ENCODE data around the gene TAF13. TPM values are rescaled to one million over a fixed set of nuclear protein-coding genes. Genes with fewer than 3 reads are reported as not detected.

Gene TAF13, protein sequence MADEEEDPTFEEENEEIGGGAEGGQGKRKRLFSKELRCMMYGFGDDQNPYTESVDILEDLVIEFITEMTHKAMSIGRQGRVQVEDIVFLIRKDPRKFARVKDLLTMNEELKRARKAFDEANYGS
- 49.5 TPM for polyA plus RNA-seq (ENCODE audit: insufficient read length)
- long read RNA-seq, donor 1, partial matches to known transcripts: 0 of 1 reads
- long read RNA-seq, donor 1, other reads (novel, unspliced or antisense): 0 of 1 reads
- long read RNA-seq, donor 2, partial matches to known transcripts: 11 of 13 reads
- long read RNA-seq, donor 2, other reads (novel, unspliced or antisense): 0 of 13 reads
- long read RNA-seq, donor 3, partial matches to known transcripts: 16 of 17 reads
- long read RNA-seq, donor 3, other reads (novel, unspliced or antisense): 0 of 17 reads
- long read RNA-seq, donor 4, partial matches to known transcripts: 0 of 1 reads
- long read RNA-seq, donor 4, other reads (novel, unspliced or antisense): 0 of 1 reads
- long read RNA-seq, donor 5, partial matches to known transcripts: 0 of 2 reads
- long read RNA-seq, donor 5, other reads (novel, unspliced or antisense): 0 of 2 reads
- long read RNA-seq, donor 6, partial matches to known transcripts: 0 of 2 reads
- long read RNA-seq, donor 6, other reads (novel, unspliced or antisense): 0 of 2 reads
- long read RNA-seq, donor 7, partial matches to known transcripts: 0 of 3 reads
- long read RNA-seq, donor 7, other reads (novel, unspliced or antisense): 0 of 3 reads
- long read RNA-seq, donor 8, partial matches to known transcripts: 0 of 1 reads
- long read RNA-seq, donor 8, other reads (novel, unspliced or antisense): 0 of 1 reads

DNA sequence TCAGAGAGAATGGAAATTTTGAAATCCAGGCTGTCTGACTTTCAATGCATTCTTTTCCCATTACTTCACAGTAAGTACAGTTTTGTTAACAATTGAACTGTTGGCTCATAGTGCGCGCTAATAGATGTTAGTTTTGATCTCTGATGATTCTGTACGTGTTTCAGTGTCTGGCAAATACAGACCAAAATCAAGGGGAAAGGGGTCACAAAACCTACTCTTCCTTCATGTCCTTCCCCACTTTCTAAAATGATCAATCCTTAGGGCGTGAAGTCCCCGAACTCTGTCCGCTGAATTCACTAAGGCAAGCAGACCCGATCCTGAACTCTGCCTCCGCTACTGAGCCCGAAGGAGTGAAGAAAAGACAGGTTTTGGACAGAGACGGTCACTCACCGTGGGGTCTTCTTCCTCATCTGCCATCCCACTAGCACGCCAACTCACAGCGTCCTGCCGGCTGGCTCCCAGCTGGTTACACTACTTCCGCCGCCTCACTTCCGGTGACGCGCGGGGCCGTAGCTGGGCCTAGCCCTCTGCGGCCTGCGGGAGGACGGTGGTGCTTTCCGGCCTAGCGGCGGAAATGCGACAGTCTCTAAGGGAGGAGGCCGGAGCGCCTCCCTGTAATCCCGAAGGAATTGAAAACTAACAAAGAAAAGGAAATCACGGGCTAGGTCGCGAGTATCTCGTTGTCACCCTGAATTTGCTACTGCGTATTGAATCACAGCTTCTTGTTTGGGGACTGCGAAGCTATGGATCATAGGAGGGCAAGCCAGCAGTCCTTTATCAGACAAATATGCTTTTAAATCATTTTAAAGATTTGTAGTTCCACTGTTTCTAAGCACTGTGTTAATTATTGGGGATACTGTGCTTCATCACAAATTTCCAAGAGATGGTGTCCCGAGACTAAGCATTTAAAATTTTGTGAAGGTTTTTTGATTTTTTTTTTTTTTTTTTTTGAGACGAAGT, at the start of gene TAF13:
Gene TAF13, minus strand, starts transcription at position 473 of the 960 bp plus-strand sequence. Its CDS starts 56 bp downstream, at position 417.
- DNase-seq: peak; percentile 92

DNA sequence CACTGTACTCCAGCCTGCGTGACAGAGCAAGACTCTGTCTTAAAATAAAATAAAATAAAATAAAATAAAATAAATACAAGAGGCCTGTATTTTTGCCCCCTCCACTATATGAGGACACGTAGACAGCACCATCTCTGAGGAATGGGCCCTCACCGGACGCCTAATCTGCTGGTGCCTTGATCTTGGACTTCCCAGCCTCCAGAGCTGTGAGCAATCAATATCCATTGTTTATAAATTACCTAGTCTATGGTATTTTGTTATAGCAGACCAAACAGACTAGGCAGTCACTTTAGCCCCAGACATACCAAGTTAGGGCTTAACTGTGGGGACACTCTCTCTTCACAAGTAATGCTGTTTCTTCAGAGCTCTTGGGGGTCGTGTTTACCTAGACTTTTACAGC, 44.6 kb upstream of the TAF13 start:
- DNase-seq: no peak

DNA sequence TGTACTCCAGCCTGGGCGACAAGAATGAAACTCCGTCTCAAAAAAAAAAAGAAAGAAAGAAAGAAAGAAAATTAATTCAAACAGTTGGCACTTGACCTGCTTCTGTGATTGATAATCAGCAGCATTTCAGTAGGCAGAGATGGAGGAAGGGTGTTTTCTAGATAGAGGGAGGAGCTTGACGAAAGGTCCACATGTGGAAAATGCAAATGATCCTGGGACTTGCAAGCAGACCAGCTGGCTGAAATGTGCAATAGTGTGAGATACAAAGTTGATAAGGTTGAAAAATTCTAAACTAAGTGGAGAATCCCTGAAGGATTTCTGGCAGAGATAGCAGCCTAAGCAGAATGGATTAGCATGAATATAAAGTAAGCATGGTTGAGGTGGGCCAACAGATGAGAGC, 42.3 kb upstream of the TAF13 start:
- DNase-seq: no peak

DNA sequence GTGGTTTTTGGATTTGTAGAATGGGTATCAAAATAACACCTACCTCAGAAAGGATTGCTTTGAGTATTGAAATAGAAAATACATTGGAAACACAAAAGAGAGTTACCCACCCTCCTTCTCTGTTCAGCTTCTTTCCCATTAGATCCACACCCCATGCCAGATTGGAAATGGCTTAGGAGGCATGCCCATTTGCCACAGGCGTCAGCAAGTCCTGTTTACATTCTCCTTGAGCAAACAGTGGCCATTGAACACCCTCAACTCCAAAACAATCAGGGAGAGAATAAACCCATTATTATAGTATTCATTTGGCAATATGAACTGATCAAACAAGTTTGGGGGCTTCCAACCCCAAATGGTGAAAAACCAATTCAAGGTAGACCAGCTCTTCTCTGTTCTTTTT, 40.5 kb upstream of the TAF13 start:
- DNase-seq: no peak

DNA sequence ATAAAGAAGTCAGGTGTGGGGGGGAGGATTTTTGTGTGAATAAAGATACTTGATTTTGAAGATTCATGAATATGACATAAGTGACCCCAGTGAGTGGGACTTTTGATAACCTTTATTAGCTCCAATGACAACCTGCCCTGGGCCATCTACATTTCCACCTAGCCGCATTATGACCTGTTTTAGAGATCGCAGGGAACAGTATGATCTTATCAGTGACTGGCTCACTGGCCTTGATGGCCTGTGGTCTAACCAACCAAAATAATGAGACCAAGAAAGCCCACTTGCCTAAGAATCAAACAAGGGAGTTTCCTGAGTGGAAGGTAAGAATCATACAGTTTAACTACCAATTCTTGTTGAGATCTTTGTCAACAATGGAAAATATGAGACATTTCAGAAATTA, 39.9 kb upstream of the TAF13 start:
- no peak for DNase-seq

DNA sequence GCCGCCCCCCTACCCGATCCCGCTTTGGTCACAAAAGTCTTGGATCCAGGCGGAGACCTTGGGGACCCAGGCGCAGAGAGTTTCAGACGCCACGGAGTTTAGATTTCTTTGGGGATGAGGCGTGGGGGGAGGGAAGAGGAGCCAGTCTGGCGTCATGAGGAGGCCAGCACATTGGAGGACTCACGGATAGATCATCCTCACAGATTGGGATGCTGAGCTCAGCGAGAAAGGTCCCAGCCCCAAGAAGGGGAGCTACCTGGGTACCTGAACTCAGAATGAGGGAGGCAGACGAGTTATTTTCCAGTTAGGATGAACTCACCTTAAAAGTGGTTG, 38.5 kb upstream of the TAF13 start:
- DNase-seq: no peak

DNA sequence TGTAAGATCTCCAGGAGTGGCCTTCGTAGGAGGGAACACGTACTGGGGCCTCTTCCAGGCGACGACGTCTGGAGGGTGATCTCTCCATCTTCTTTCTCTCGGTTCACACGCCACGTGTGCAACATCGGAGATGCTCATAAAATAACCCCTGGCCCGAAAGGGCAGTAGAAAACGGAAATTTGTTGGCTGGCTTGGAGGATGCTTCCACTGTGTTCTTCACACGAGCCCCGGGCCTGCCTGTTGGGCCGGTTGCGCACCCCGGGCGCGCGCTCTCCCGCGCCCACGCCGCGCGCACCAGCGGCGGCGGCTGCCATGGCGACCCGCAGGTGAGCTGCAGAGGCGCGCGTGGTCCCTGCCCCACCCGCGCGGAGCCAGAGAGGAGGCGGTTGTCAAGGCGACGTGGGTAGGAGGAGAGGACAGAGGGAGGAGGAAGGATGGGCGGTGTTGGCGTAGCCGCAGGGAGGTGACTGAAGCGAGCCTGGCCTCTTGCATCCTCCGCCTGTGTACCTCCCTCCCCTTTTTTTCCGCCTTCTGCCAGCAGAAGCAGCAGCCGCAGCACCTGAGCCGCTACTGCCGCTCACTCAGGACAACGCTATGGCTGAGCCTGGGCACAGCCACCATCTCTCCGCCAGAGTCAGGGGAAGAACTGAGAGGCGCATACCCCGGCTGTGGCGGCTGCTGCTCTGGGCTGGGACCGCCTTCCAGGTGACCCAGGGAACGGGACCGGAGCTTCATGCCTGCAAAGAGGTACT, 38.0 kb upstream of the TAF13 start, which contains the start of gene ELAPOR1:
Gene ELAPOR1, plus strand, starts transcription at position 526 of the 752 bp plus-strand sequence. Its CDS starts 69 bp downstream, at position 595.
- no peak for DNase-seq

DNA sequence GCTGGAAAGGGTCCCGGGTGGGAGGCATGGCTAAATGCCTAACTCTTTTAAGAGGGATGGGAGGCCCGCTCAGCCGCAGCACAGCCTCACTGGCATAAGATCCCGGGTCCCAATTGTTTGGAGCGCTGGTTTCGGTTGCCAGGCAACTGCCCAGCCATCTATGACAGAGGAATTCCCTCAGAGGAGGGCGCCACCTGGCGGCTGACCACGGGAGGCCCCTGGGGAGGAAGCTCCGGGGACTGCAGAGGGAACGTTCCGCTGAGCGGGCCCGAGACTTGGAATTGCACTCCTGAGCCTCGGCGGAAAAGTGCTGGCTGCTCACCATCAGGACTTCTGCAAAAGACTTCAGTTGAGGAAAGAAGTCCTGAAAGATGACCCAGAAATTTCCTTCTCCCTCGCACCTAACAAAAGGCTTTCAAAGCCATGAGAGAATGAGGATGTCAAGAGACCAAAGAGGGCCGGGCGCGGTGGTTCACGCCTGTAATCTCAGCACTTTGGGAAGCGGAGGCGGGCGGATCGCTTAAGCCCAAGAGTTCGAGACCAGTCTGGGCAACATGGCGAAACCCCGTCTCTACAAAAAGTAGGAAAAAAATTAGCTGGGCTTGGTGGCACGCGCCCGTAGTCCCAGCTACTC, 37.0 kb upstream of the TAF13 start:
- DNase-seq: peak; percentile 95

DNA sequence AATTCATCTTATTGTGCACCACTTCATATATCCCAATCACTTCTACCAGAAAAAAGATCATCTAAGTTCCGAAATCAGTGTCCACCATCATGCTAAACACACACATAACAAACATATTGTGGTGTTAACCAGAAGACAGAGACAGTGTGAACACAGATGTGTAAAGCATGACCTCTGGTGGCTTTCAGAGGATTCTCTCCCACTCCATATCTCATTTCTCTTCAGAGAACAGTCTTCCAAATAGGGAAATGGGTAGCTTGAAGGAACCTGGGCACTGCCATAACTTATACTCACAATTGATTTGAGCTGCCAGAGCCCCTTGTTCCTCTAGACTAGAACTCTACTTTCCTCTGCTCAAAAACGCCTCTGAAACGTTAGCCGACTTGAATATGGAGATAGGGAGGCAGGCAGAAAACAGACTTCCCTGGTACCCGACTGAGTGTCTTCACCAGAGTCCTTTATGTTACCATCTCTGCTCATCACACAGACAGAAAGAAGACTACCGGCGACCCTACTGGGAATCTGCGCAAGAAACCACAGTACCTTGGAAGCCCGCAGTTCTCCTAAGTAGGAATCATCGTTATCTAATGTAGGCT, 36.4 kb upstream of the TAF13 start:
- no peak for DNase-seq

DNA sequence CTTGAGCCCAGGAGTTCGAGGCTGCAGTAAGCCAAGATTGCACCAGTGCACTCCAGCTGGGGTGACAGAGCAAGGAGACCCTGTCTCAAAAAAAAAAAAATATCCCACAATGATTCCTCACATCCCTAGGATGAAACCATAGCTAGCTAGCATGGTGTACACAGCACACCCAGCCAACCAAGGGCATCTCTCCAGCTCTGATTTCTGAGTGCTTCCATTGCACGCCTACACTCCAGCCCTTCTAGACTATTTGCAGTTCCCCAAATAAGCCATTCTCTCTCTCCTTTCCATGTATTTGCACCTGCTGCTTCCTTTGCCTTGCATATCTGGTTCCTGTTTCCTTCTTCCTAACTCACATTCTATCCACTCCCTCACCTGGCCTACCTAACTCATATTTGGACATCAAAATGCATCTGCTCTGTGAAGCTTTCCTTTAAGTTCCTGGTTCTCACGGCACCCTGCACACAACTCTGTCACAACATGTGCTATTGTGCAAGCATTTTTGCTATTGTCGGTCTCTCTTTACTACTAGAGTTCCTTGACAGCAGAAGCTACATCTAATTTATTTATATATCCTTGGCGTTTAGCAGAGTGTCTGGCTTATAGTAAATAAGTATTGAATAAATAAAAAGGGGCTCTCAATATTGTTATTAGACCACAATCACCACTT, 35.7 kb upstream of the TAF13 start:
- DNase-seq: no peak

DNA sequence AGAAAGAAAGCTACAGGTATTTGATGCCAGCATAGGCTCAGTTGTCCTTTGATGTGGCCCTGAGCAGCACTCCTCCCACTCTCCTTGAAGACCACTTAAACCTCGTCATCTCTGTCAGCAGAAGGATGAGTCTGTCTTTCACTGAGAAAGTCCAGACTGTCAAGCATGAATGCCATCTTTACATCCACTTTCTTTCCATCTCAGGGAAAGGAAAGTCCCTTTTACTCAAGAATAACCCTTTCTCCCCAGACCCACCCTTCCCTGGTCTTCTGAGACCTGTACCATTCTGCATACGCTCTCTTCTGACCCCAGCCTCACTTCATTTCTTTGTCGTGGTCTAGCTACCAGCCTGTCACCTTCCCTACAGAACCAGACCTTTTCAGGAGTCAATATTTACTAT, 34.1 kb upstream of the TAF13 start:
- DNase-seq: no peak

DNA sequence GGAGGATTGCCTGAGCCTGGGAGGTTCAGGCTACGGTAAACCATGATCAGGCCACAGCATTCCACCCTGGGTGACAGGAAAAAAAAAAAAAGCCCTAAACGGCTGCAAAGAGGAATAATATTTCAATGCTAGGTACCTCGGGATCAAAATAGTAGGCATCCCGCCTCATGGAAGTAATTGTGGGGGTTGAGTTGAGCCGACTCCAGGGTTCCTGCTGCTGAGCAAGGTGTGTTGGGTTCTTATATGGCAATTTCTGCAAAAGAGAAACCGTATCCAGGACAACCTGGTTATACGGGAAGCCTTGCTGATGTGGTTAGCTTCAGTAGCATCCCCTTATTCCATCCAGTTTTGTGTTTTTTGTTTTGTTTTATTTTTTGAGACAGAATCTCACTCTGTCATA, 32.0 kb upstream of the TAF13 start:
- DNase-seq: no peak

DNA sequence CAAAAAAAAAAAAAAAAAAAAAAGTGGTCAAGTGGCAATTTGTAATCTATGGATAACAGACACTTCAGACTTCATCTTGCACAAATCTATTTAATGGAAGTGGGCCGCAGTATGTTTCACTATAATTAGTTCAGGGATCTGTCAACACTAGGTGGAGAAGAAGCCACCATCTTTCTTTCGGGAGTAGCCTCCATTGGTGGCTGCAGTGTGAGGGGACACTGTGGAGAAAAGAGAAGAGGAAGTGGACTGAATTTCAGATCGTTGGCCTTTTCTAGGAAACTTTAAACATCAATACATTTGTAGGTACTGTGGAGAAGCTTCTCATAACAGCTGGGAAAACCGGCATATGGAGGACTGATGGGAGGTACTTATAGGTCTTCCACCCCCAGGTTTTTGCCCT, 30.1 kb upstream of the TAF13 start:
- no peak for DNase-seq

DNA sequence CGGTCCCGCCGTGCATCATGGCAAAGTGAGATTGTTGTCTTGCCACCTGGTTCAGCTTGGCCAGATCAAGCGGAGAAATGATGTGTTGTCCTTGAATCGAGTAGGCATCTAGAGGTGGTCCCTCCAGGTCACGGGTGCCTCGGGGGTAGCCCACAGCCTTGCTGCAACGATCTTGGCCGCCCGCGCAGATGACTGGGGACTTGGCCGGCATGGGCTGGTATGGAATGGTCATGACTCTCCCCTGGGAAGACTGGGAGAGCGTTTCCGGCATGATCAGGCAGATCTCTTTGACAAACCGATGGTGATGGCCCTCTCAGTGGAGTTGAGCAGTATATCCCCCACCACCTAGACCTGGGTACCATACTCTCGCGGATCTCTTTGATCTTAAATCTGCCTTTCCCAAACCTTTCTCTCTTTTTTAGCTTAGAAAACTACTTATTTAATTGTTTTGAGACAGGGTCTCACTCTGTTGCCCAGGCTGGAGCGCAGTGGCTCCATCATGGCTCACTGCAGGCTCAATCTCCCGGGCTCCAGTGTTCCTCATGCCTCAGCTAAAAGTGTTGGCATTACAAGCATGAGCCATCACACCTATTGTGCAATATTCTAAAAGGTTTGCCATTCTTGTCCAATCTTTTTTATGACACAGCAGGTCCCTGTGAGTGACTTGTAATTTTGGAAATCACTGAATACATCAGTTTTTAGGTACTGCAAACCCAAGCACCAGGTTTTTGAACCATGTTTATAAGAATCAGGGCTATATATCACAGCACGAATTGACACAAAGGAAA, 28.8 kb upstream of the TAF13 start:
- no peak for DNase-seq

DNA sequence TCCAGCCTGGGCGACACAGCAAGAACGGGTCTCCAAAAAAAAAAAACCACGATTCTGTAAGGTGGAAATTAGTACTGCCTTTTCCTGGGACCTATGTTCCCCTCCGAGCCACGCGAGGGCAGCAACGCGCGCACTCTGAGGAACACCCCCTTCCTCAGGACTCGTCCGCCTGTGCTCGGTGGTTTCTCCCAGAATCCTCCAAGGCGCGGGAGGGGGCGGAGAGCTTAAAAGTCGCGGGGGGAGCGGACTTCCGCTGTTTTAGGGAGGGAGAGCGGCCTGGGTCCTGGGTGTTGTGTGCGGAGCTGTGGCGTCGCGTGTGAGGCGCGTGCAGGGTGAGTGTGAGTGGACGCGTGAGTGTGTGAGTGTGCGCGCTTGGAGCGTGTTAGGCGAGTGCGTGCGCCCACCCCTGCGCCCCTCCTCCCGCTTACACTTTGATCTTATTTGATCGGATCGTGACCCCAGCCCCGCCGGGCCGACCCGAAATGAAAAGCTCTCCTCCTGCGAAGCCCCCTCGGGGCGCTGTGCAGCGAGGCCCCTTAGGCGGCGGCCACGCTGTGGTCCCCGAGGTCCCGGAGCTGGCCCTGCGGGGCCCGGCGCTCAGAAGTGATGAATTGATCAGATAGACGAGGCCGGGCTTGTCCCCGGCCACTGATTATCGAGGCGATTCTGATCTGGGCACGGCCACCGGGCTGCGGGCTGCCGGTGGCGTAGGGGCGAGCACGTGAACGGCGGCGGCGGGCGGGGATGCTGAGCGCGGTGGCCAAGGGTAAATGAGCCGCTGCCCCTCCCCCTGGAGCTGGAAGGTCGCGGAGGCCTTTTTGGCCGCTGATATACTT, 24.4 kb upstream of the TAF13 start:
- peak; percentile 99 for DNase-seq

DNA sequence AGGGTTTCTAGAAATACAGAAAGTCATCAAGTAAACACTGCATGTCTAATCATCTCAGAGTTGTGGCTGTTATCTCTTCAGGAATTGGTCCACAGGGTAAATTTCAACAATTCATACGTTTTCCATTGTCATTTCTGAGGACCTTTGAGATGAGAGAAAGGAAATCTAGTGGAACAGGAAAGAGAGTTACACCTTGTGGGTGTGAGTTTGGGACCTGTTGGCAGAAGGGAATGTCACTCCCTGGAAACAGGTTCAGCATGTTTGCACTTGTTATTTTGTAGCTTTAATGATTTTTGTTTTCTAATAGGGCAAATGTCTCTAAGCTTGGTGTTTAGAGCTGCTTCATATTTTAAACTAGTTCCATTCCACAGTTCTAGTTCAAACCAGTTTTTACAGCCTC, 20.3 kb upstream of the TAF13 start:
- no peak for DNase-seq

DNA sequence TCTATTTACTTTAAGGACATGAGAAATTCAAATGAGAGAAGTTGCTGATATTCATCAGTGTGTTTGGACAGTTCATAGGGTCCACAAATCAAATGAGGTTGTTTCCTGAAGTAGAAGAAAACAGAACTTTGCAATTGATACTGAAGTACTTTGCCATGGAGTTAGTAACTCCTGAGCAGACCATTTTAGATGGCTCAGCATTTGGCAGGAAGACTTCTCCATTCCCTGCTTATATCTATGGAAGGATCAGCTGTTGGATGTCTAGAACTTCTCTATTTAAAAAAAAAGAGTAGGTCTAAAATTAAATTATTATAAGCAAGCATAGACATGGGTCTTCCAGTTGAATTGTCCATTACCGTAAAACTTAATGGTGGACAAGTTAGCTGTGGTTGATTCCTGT, 19.8 kb upstream of the TAF13 start:
- DNase-seq: no peak

DNA sequence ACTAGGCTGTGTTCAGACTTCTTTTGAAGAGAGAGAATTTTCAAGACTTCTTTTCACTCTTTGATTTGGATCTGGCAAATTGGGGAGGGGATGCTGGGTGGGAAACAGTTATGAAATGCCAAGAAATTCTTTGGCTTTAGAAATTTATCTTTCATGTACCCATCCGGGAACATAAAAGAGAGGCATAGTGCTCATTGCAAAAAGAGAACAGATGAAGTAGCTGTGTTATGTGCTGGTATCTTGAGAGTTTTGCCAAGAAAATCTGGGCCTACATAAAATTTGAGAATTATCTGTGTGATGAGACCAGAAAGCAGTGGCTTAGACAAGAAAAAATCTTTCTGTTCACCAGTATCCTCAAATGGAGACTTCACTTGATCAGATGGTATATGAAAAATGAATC, 19.1 kb upstream of the TAF13 start:
- no peak for DNase-seq
